HEK293 (cell line): Measurements from ENCODE around the gene FRAS1.

Source experiments
- CTCF ChIA-PET: fragments of 350-600 bp; formaldehyde crosslinking; extraction: SDS; loops from one replicate; lab custom pipeline; 2021; ENCODE audit warnings: antibody characterized with exemption; lab: Yijun Ruan, JAX
- POLR2A ChIA-PET: fragments of 300-600 bp; formaldehyde crosslinking; extraction: SDS; loops from one replicate; lab custom pipeline; 2020; ENCODE audit warnings: antibody characterized with exemption, inconsistent platforms; lab: Yijun Ruan, JAX
- H3K27ac ChIP-seq: fragments of 200-500 bp; sonication (Bioruptor generic); 2 replicates; pipeline ENCODE4 v1.5.1; 2014; ENCODE audit warnings: low read depth, low read length, control low read depth, inconsistent platforms; ENCODE audit errors: extremely low read depth
- H3K36me3 ChIP-seq, 2 experiments: fragments of 200-500 bp in 1 of 2; sonication (Bioruptor generic) in 1 of 2; 1 replicate in 1 of 2; 2 replicates in 1 of 2; pipeline ENCODE4 v1.5.1; 2014 to 2017; ENCODE audit warnings: inconsistent platforms in 2 of 2, low read length in 2 of 2; ENCODE audit not compliant: control insufficient read depth in 2 of 2, insufficient read depth in 1 of 2
- H3K4me1 ChIP-seq: fragments of 200-500 bp; sonication (Bioruptor generic); 2 replicates; pipeline ENCODE4 v1.5.1; 2014; ENCODE audit warnings: mild to moderate bottlenecking, low read length, inconsistent platforms; ENCODE audit not compliant: control insufficient read depth, insufficient read depth
- H3K4me3 ChIP-seq: 2 replicates; pipeline ENCODE4 v1.5.1; 2011; ENCODE audit warnings: low read depth, mild to moderate bottlenecking, control low read depth, low read length, moderate library complexity
- H3K9me3 ChIP-seq: fragments of 200-500 bp; sonication (Bioruptor generic); 2 replicates; pipeline ENCODE4 v1.5.1; 2014; ENCODE audit warnings: low read depth, low read length, inconsistent platforms; ENCODE audit not compliant: control insufficient read depth, insufficient read depth
- GLI4 ChIP-seq: fragments of 450-650 bp; formaldehyde crosslinking; IDR thresholded peaks from 2 replicates; pipeline ENCODE4 v1.5.1; 2016; ENCODE audit warnings: missing biosample characterization, missing genetic modification characterization
- ZBTB17 ChIP-seq: fragments of 450-650 bp; formaldehyde crosslinking; IDR thresholded peaks from 2 replicates; pipeline ENCODE4 v1.5.1; 2016; ENCODE audit warnings: missing biosample characterization, missing genetic modification characterization
- ZBTB7A ChIP-seq: fragments of 450-650 bp; formaldehyde crosslinking; IDR thresholded peaks from 2 replicates; pipeline ENCODE4 v1.5.1; 2016; ENCODE audit warnings: low read depth, missing biosample characterization, missing genetic modification characterization
- ZNF174 ChIP-seq: fragments of 450-650 bp; formaldehyde crosslinking; IDR thresholded peaks from 2 replicates; pipeline ENCODE4 v1.5.0; 2017; ENCODE audit warnings: missing biosample characterization, mild to moderate bottlenecking, missing genetic modification characterization
- ZNF239 ChIP-seq: fragments of 450-650 bp; formaldehyde crosslinking; IDR thresholded peaks from 2 replicates; pipeline ENCODE4 v1.5.1; 2016; ENCODE audit warnings: missing biosample characterization, missing genetic modification characterization
- ZNF473 ChIP-seq: fragments of 450-650 bp; formaldehyde crosslinking; IDR thresholded peaks from 2 replicates; pipeline ENCODE4 v1.5.1; 2017; ENCODE audit warnings: missing biosample characterization, missing genetic modification characterization
- ZNF560 ChIP-seq: fragments of 450-650 bp; formaldehyde crosslinking; IDR thresholded peaks from 2 replicates; pipeline ENCODE4 v1.5.1; 2017; ENCODE audit warnings: missing biosample characterization, missing genetic modification characterization, borderline replicate concordance
- ZNF621 ChIP-seq: fragments of 450-650 bp; formaldehyde crosslinking; IDR thresholded peaks from 2 replicates; pipeline ENCODE4 v1.5.1; 2017; ENCODE audit warnings: missing biosample characterization, missing genetic modification characterization
- ZNF664 ChIP-seq: fragments of 450-650 bp; formaldehyde crosslinking; IDR thresholded peaks from 2 replicates; pipeline ENCODE4 v1.5.1; 2016; ENCODE audit warnings: missing biosample characterization, missing genetic modification characterization
- ZNF701 ChIP-seq: fragments of 450-650 bp; formaldehyde crosslinking; IDR thresholded peaks from 2 replicates; pipeline ENCODE4 v1.5.1; 2016; ENCODE audit warnings: missing biosample characterization, missing genetic modification characterization
- ZNF785 ChIP-seq: fragments of 450-650 bp; formaldehyde crosslinking; IDR thresholded peaks from 2 replicates; pipeline ENCODE4 v1.5.1; 2016; ENCODE audit warnings: missing biosample characterization, missing genetic modification characterization
- ZSCAN16 ChIP-seq: fragments of 450-650 bp; formaldehyde crosslinking; IDR thresholded peaks from 2 replicates; pipeline ENCODE4 v1.5.1; 2016; ENCODE audit warnings: missing biosample characterization, missing genetic modification characterization
- ZXDB ChIP-seq: fragments of 450-650 bp; formaldehyde crosslinking; IDR thresholded peaks from 2 replicates; pipeline ENCODE4 v1.5.1; 2016; ENCODE audit warnings: missing biosample characterization, missing genetic modification characterization
- TF ChIP-seq, protein P1 (sequence below): fragments of 450-650 bp; formaldehyde crosslinking; IDR thresholded peaks from 2 replicates; pipeline ENCODE4 v1.5.1; 2017; ENCODE audit warnings: missing biosample characterization, missing genetic modification characterization
- TF ChIP-seq, protein P2 (sequence below): fragments of 450-650 bp; formaldehyde crosslinking; IDR thresholded peaks from 2 replicates; pipeline ENCODE4 v1.5.1; 2017; ENCODE audit warnings: missing biosample characterization, missing genetic modification characterization

The FRAS1 gene

DNA sequence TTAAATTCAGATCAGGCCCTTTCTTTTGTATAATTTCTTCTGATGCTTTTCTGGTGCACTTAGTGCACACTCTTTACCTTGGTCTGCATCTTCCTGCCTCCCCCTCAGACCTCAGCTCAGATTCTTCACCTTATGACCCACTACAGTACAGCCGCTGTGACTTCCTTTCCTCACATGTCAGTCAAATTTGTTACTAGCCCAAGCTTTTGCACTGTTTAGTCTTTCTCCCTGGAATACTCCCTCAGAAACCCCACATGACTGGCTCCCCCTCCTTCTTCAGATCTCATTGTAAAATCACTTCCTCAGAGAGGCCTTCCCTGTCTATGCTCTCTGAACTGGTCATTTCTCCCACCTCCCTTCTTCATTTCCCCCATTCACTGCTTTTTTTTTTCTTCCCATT, 132.9 kb downstream of the FRAS1 start:
- CTCF ChIA-PET = no interaction called here
- H3K4me3 ChIP-seq = no peak overlapping the region
- H3K9me3 ChIP-seq = no peaks in the 10 kb centered on the region
- POLR2A ChIA-PET = no interaction called here
- TF ChIP-seq ZSCAN16 (tag by site-specific recombination) = no peak
- no peak for TF ChIP-seq ZNF664 (tag by site-specific recombination)
- no peak for TF ChIP-seq GLI4 (tag by site-specific recombination)
- no peak for TF ChIP-seq ZBTB7A (tag by site-specific recombination)
- TF ChIP-seq, protein P1, sequence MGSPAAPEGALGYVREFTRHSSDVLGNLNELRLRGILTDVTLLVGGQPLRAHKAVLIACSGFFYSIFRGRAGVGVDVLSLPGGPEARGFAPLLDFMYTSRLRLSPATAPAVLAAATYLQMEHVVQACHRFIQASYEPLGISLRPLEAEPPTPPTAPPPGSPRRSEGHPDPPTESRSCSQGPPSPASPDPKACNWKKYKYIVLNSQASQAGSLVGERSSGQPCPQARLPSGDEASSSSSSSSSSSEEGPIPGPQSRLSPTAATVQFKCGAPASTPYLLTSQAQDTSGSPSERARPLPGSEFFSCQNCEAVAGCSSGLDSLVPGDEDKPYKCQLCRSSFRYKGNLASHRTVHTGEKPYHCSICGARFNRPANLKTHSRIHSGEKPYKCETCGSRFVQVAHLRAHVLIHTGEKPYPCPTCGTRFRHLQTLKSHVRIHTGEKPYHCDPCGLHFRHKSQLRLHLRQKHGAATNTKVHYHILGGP (tag by site-specific recombination) = no peak
- peak; percentile 71 for TF ChIP-seq ZXDB (tag by site-specific recombination)
- no peaks in the 10 kb centered on the region for H3K4me1 ChIP-seq
- H3K27ac ChIP-seq = no peak overlapping the region
- H3K36me3 ChIP-seq = no peaks in the 10 kb centered on the region

- H3K36me3 ChIP-seq = no peaks in the 10 kb centered on the region
- POLR2A ChIA-PET = no interaction called here
- no peak overlapping the region for H3K4me3 ChIP-seq
- no peak overlapping the region for H3K27ac ChIP-seq
- no peaks in the 10 kb centered on the region for H3K9me3 ChIP-seq
- H3K4me1 ChIP-seq = no peaks in the 10 kb centered on the region
- TF ChIP-seq, protein P2, sequence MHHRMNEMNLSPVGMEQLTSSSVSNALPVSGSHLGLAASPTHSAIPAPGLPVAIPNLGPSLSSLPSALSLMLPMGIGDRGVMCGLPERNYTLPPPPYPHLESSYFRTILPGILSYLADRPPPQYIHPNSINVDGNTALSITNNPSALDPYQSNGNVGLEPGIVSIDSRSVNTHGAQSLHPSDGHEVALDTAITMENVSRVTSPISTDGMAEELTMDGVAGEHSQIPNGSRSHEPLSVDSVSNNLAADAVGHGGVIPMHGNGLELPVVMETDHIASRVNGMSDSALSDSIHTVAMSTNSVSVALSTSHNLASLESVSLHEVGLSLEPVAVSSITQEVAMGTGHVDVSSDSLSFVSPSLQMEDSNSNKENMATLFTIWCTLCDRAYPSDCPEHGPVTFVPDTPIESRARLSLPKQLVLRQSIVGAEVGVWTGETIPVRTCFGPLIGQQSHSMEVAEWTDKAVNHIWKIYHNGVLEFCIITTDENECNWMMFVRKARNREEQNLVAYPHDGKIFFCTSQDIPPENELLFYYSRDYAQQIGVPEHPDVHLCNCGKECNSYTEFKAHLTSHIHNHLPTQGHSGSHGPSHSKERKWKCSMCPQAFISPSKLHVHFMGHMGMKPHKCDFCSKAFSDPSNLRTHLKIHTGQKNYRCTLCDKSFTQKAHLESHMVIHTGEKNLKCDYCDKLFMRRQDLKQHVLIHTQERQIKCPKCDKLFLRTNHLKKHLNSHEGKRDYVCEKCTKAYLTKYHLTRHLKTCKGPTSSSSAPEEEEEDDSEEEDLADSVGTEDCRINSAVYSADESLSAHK = peak; percentile 88
- no peak for TF ChIP-seq ZNF785 (tag by site-specific recombination)
- CTCF ChIA-PET = no interaction called here
These were observed 133.5 kb downstream of the FRAS1 start for GRCh38 chr4:78190595-78190994.

- H3K4me1 ChIP-seq = no peaks in the 10 kb centered on the region; the same call in 1 of the 2 replicates
- ChIA-PET CTCF (no interaction called here), POLR2A (no interaction called here)
- TF ChIP-seq ZNF239 (no peak), ZNF174 (tag by site-specific recombination) (no peak), ZNF560 (tag by site-specific recombination) (no peak), ZNF621 (no peak), ZNF701 (tag by site-specific recombination) (no peak)
- no peaks in the 10 kb centered on the region for H3K36me3 ChIP-seq
- no peak overlapping the region for H3K4me3 ChIP-seq
- H3K9me3 ChIP-seq = no peaks in the 10 kb centered on the region
- H3K27ac ChIP-seq = no peak overlapping the region
These were observed 140.8 kb downstream of the FRAS1 start for GRCh38 chr4:78197947-78198346.

DNA sequence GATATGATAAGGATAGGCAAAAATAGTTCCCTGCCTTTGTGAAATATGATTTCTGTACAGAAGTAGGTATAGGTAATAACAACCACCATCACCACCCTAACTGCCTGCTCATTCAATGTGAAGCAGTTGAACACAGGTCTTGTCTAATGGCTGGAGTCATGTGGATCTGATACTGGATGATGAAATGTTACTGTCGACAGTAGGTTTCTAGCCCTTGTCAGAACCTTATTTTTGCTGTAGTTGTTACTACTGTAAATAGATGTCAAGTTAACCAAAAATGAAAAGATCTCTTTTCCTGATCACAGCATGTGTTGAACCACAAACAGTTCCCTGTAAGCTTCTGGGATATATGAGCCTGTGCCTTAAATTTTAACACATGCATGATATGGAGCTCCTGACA, 142.9 kb downstream of the FRAS1 start:
- POLR2A ChIA-PET = interaction anchor here (0.6 kb wide), 1 partner anchor 32 kb away, joined by 3 read pairs; no protein-coding TSS in a partner anchor
- 0 out of 2 replicates have a peak, but pooled peaks have one; percentile 15 for TF ChIP-seq ZBTB17 (tag by site-specific recombination)
- no peak for TF ChIP-seq ZNF473 (tag by site-specific recombination)
- no peak overlapping the region for H3K27ac ChIP-seq
- H3K9me3 ChIP-seq = no peaks in the 10 kb centered on the region
- CTCF ChIA-PET = no interaction called here
- H3K36me3 ChIP-seq = no peaks in the 10 kb centered on the region
- H3K4me1 ChIP-seq = no peaks in the 10 kb centered on the region; the same call in 1 of the 2 replicates
- H3K4me3 ChIP-seq = no peak overlapping the region
